Type B pancreatic cell (in vitro differentiated cells): Measurements from ENCODE around the gene CC2D2A. TPM values are rescaled to one million over a fixed set of nuclear protein-coding genes. Genes with fewer than 3 reads are reported as not detected.

Experiments
- DNase-seq: peaks from one replicate; pipeline ENCODE4 v3.0.0; 2021; ENCODE audit warnings: mixed read lengths; ENCODE audit not compliant: unreplicated experiment; ENCODE audit errors: extremely low spot score
- H3K27ac Mint-ChIP-seq: 2 replicates; pipeline ENCODE4 v1.8.0; 2021; ENCODE audit warnings: mild to moderate bottlenecking, mixed read lengths
- H3K27me3 Mint-ChIP-seq: 2 replicates; pipeline ENCODE4 v1.8.0; 2021; ENCODE audit warnings: mixed read lengths
- H3K36me3 Mint-ChIP-seq: 2 replicates; pipeline ENCODE4 v1.8.0; 2021; ENCODE audit warnings: mixed read lengths
- H3K4me1 Mint-ChIP-seq: one replicate; pipeline ENCODE4 v1.8.0; 2021; ENCODE audit warnings: mixed read lengths; ENCODE audit not compliant: unreplicated experiment
- H3K4me3 Mint-ChIP-seq: 2 replicates; pipeline ENCODE4 v1.8.0; 2021; ENCODE audit warnings: mild to moderate bottlenecking, mixed read lengths
- H3K9me3 Mint-ChIP-seq: 2 replicates; pipeline ENCODE4 v1.8.0; 2021; ENCODE audit warnings: mixed read lengths
- long read RNA-seq: library from polyadenylated mRNA; unstranded; transcript quantifications from one replicate; pipeline ENCODE4 v2.0.0, GENCODE V29; 2020
- total RNA-seq: library from RNA; stranded (reverse); gene quantifications from 2 replicates; pipeline ENCODE4 v1.2.1, GENCODE V29; 2021; ENCODE audit warnings: low replicate concordance
- TF ChIP-seq, protein P1 (sequence below): fragments of 200-600 bp; sonication (generic); conservative IDR thresholded peaks from 2 replicates; pipeline ENCODE4 v1.5.0; 2021; ENCODE audit warnings: antibody characterized with exemption, mild to moderate bottlenecking

The CC2D2A gene
- 21.6 and 27.8 TPM in 2 replicates for total RNA-seq
- long read RNA-seq, partial matches to known transcripts: 22 of 30 reads
- long read RNA-seq, other reads (novel, unspliced or antisense): 4 of 30 reads

DNA sequence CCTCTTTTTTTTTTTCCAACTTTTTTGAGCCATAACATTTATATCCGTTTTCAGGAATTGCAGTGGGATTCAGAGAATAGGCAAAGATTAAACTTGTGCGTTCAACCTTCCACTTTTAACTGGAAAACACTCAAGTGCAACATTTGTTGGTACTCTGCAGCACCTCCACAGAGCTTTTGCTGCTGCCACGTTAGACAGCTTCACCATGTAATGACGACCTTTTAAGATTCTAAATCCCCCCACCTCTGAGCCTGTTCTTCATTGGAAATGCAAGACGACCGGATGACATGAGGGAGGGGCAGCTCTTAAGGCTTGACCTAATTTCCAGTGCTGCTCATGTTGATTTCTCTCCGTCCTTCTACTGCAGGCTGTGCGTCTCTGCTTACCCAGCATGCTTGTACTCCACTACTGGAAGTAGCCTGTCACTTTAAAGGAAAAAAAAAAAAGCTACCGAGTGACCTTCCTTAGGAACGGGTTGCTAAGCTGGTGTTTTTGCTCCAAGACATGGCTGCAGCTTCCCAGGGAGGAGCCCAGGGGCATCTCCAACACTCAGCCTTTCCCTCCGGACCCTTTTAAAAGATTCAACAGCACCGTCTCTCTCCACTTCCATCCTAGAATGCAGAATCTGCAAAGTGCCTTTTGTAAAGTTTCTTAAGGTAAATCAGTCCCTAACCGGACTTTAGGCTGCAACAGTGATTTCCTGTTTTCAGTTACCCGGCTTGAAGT lies at the start of gene CC2D2A:
Gene CC2D2A, plus strand, starts transcription at position 481 of the 726 bp plus-strand sequence. CDS start 6,051 bp downstream, outside the sequence.
- Mint-ChIP-seq H3K36me3 (no peaks in the 10 kb centered on the region), H3K4me3 (peak within 1 kb of the TSS; percentile 89), H3K27ac (peak within 1 kb of the TSS; percentile 34), H3K4me1 (peaks cover 7% of the 10 kb centered on the region), H3K9me3 (no peaks in the 10 kb centered on the region), H3K27me3 (no peaks in the 10 kb centered on the region)
- TF ChIP-seq, protein P1, sequence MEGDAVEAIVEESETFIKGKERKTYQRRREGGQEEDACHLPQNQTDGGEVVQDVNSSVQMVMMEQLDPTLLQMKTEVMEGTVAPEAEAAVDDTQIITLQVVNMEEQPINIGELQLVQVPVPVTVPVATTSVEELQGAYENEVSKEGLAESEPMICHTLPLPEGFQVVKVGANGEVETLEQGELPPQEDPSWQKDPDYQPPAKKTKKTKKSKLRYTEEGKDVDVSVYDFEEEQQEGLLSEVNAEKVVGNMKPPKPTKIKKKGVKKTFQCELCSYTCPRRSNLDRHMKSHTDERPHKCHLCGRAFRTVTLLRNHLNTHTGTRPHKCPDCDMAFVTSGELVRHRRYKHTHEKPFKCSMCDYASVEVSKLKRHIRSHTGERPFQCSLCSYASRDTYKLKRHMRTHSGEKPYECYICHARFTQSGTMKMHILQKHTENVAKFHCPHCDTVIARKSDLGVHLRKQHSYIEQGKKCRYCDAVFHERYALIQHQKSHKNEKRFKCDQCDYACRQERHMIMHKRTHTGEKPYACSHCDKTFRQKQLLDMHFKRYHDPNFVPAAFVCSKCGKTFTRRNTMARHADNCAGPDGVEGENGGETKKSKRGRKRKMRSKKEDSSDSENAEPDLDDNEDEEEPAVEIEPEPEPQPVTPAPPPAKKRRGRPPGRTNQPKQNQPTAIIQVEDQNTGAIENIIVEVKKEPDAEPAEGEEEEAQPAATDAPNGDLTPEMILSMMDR: no peak
- DNase-seq: no peak

DNA sequence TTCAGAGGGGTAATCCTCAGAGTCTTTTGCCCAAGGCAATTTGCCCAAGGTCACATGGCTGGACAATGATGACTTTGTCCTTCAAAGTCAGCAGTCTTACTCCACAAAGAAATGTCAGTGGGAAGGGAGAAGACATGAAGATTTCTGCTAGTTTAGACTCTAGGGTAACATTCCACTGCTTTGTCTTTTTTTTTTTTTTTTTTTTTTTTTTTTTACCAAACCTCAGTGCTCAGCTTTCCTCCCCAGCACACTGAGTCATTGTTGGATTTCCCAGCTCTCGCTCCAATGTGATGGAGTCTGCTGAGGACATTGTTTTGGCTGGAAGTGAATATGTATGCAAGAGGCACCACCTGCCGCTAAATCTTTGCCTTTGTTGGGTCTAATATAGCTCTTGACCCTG lies 49.0 kb upstream of the CC2D2A start:
- no peak overlapping the region for H3K27ac Mint-ChIP-seq
- no peak for DNase-seq
- H3K9me3 Mint-ChIP-seq: peaks cover 6% of the 10 kb centered on the region
- no peaks in the 10 kb centered on the region for H3K4me1 Mint-ChIP-seq
- no peaks in the 10 kb centered on the region for H3K27me3 Mint-ChIP-seq
- TF ChIP-seq, protein P1: no peak
- no peak overlapping the region for H3K4me3 Mint-ChIP-seq
- no peaks in the 10 kb centered on the region for H3K36me3 Mint-ChIP-seq

DNA sequence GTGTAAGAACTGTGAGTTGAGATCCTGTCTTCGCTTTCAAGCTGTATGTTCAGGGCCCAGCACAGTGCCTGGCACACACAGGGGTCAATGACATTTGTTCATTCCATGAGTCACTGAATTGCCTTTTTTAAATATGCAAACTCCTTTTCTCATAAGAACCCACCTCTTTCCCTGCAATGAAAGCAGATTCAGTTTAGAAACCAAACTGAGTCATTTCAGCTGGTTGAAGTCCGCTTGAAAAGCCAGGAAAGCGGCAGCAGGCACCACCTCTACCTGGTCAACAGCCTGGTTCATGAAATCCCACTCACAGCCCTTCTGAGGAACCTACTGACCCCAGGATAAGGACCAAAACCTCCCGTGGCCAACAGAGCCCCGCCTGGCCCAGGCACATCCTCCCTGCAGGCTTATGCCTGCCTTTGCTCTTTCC lies 46.4 kb upstream of the CC2D2A start:
- Mint-ChIP-seq H3K4me3 (no peak overlapping the region), H3K9me3 (peaks cover 4% of the 10 kb centered on the region), H3K27ac (no peak overlapping the region)

DNA sequence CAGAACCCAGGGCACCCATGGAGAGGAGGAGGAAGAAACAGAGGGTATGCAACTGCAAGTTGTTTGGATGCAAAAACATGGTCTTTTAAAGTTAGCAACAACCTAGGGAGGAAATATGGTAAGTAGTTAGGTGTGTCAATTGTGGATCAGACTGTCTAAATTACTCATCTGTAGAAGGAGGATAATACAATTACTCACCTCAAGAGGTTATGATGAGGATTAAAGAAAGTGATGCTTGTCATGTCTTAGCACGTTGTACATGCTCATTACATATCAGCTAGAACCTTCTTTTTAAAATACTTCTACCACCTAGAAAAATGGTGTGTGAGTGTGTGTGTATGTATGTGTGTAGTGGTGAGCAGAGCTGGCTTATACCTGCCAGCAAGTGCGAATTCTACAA lies 44.2 kb upstream of the CC2D2A start:
- Mint-ChIP-seq H3K27me3 (no peaks in the 10 kb centered on the region), H3K9me3 (peaks cover 4% of the 10 kb centered on the region), H3K27ac (no peak overlapping the region), H3K4me3 (no peak overlapping the region), H3K4me1 (no peaks in the 10 kb centered on the region), H3K36me3 (no peaks in the 10 kb centered on the region)
- no peak for DNase-seq
- TF ChIP-seq, protein P1: no peak

More for the DNA sequence above, 46.4 kb upstream of the CC2D2A start:
- TF ChIP-seq, protein P1: no peak
- no peak for DNase-seq
- Mint-ChIP-seq H3K4me1 (no peaks in the 10 kb centered on the region), H3K27me3 (no peaks in the 10 kb centered on the region), H3K36me3 (no peaks in the 10 kb centered on the region)

DNA sequence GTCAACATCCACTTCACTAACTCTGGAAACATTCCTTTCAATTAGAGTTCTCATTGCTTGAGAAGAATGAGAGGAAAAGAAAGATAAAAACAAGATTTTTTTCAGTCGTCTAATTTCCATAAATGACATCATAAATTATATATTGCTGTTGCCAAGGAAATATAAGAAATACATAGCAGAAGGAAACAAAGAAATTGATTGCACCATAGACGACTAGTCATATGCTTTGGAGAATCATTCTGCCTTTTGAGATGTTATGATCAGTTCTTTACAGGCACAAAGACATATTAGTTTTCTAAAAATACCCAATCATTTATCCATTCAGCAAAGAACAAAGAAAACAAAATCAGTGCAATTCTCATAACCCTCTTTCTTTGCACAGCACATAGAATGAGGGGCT lies 42.5 kb upstream of the CC2D2A start:
- DNase-seq: no peak
- Mint-ChIP-seq H3K36me3 (no peaks in the 10 kb centered on the region), H3K9me3 (peaks cover 4% of the 10 kb centered on the region), H3K4me1 (no peaks in the 10 kb centered on the region), H3K27me3 (no peaks in the 10 kb centered on the region), H3K4me3 (no peak overlapping the region), H3K27ac (no peak overlapping the region)
- TF ChIP-seq, protein P1: no peak
